ENCODE data around the gene MYOZ1.

- TF ChIP-seq ESRRG (CRISPR knock-in tag; IDR thresholded peaks at IDR 0.05) (no peak), CREB5 (CRISPR knock-in tag; IDR thresholded peaks at IDR 0.05; ENCODE audit: low read depth) (no peak), RARB (CRISPR knock-in tag; IDR thresholded peaks at IDR 0.05) (no peak), ARNTL (CRISPR knock-in tag; IDR thresholded peaks at IDR 0.05; ENCODE audit: borderline replicate concordance, low read depth) (no peak), ZNF8 (CRISPR knock-in tag; IDR thresholded peaks at IDR 0.05) (no peak), PATZ1 (CRISPR knock-in tag; IDR thresholded peaks at IDR 0.05; ENCODE audit: borderline replicate concordance) (no peak), ZFP30 (CRISPR knock-in tag; IDR thresholded peaks at IDR 0.05) (no peak), ZFP3 (CRISPR knock-in tag; IDR thresholded peaks at IDR 0.05) (no peak), CSDC2 (CRISPR knock-in tag; IDR thresholded peaks at IDR 0.05) (no peak), POU6F1 (CRISPR knock-in tag; IDR thresholded peaks at IDR 0.05; ENCODE audit: borderline replicate concordance, low read depth) (no peak)
Measured at GRCh38 chr10:73655990-73656298, 14.7 kb upstream of the MYOZ1 start, which contains the start of gene SYNPO2L.
